Testis (tissue), 3 donors: ENCODE results near the gene WWP2. TPM values are rescaled to one million over a fixed set of nuclear protein-coding genes. Genes with fewer than 3 reads are reported as not detected.

Experiments
- DNase-seq: peaks from one replicate; pipeline ENCODE4 v3.0.0-alpha.2; 2019
- H3K27ac ChIP-seq, 2 donors: fragments of 200-600 bp; sonication (generic); one replicate each; pipeline ENCODE4 v1.5.1; 2019
- H3K27me3 ChIP-seq: fragments of 200-600 bp; sonication (generic); one replicate; pipeline ENCODE4 v1.5.1; 2019
- H3K36me3 ChIP-seq: fragments of 200-600 bp; sonication (generic); one replicate; pipeline ENCODE4 v1.5.1; 2017; ENCODE audit warnings: low read depth; ENCODE audit errors: missing control alignments
- H3K4me1 ChIP-seq: fragments of 200-600 bp; sonication (generic); one replicate; pipeline ENCODE4 v1.5.1; 2019
- H3K4me3 ChIP-seq, 2 donors: fragments of 200-600 bp; sonication (generic); one replicate each; pipeline ENCODE4 v1.5.1; 2017 to 2019
- H3K9me3 ChIP-seq: fragments of 200-600 bp; sonication (generic); one replicate; pipeline ENCODE4 v1.5.1; 2017
- POLR2A ChIP-seq: fragments of 450-650 bp; IDR thresholded peaks from one replicate; pipeline ENCODE4 v1.6.1; 2017; ENCODE audit warnings: antibody characterized with exemption, mild to moderate bottlenecking, moderate library complexity
- WGBS, 2 donors: methylation state at CpG; one replicate each; pipeline ENCODE4 v1.1.5; 2018; 5-methylcytosine and 5-hydroxymethylcytosine counted together
- intact Hi-C: fragments of 100-400 bp; cut with DNase I; formaldehyde crosslinking; loops from one replicate; pipeline ENCODE4 v1.15.1; 2023; ENCODE audit warnings: low total_unique reads
- polyA plus RNA-seq: library from polyadenylated mRNA; stranded (reverse); fragments of 350-450 nt; fragmentation: Illumina TruSeq; extraction: RNeasy Lipid Tissue Mini Kit (QIAGEN cat#74804); gene quantifications from one replicate; pipeline ENCODE4 v1.2.3, GENCODE V29; 2014; ENCODE audit warnings: low read depth, low replicate concordance; ENCODE audit not compliant: insufficient read depth
- total RNA-seq, 2 donors: library from RNA; depleted of rRNA; stranded (reverse); fragments of >200 nt; gene quantifications; one replicate each; pipeline ENCODE4 v1.2.3, GENCODE V29; 2016
- TF ChIP-seq, protein P1 (sequence below), 3 experiments: fragments of 450-650 bp in 2 of 3; fragments of 200-600 bp in 1 of 3; sonication (generic) in 1 of 3; IDR thresholded peaks; one replicate each; pipeline ENCODE4 v1.5.1; 2016 to 2019; ENCODE audit warnings: antibody characterized with exemption in 3 of 3, mild to moderate bottlenecking in 2 of 3, moderate library complexity in 1 of 3

WWP2 gene
- total and polyA plus RNA-seq, 3 donors from 2014 or later: 46.4 to 60.6 (median 57.6) TPM

GRCh38 chr16:69773260-69773947 lies 11.3 kb downstream of the WWP2 start:
- H3K4me1 ChIP-seq: no peaks in the 10 kb centered on the region
- no peaks in the 10 kb centered on the region for H3K9me3 ChIP-seq
- intact Hi-C loops: no loop called here
- TF ChIP-seq, protein P1, sequence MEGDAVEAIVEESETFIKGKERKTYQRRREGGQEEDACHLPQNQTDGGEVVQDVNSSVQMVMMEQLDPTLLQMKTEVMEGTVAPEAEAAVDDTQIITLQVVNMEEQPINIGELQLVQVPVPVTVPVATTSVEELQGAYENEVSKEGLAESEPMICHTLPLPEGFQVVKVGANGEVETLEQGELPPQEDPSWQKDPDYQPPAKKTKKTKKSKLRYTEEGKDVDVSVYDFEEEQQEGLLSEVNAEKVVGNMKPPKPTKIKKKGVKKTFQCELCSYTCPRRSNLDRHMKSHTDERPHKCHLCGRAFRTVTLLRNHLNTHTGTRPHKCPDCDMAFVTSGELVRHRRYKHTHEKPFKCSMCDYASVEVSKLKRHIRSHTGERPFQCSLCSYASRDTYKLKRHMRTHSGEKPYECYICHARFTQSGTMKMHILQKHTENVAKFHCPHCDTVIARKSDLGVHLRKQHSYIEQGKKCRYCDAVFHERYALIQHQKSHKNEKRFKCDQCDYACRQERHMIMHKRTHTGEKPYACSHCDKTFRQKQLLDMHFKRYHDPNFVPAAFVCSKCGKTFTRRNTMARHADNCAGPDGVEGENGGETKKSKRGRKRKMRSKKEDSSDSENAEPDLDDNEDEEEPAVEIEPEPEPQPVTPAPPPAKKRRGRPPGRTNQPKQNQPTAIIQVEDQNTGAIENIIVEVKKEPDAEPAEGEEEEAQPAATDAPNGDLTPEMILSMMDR (IDR thresholded peaks at IDR 0.05): no peak
- TF ChIP-seq POLR2A: no peak
- WGBS, 2 donors: 83 to 89% methylated on average over 6 of the region's 6 CpGs
- H3K4me3 ChIP-seq: no peak overlapping the region
- no peak overlapping the region for H3K27ac ChIP-seq
- no peak for DNase-seq
- H3K27me3 ChIP-seq: no peaks in the 10 kb centered on the region
- H3K36me3 ChIP-seq: no peaks in the 10 kb centered on the region

- Histone ChIP-seq H3K4me1 (no peaks in the 10 kb centered on the region), H3K9me3 (no peaks in the 10 kb centered on the region), H3K4me3 (no peak overlapping the region), H3K36me3 (no peaks in the 10 kb centered on the region), H3K27me3 (no peaks in the 10 kb centered on the region), H3K27ac (no peak overlapping the region)
- intact Hi-C loops: no loop called here
- no peak for DNase-seq
- TF ChIP-seq POLR2A: no peak
- TF ChIP-seq, protein P1 (IDR thresholded peaks at IDR 0.05): no peak
Observed at GRCh38 chr16:69775563-69775962, 13.4 kb downstream of the WWP2 start.

DNA sequence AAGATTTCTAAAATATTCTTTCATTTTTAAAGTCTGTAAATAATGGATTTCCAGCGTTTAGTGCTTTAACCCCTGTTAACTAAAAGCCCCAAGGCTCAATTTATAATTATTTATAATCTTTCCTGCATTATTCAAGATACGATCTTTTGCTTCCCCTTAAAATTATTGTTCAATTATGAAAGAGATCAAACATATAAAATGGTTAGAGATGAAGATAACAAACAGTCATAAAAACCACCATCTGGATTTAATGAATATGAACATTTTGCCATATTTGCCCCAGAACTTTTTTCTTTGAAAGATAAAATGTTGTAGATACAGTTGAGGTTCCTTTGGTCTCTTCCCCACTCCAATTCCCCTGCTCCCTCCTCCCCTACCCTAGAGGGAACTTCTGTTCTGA lies 17.6 kb downstream of the WWP2 start:
- no peak for TF ChIP-seq POLR2A
- TF ChIP-seq, protein P1 (IDR thresholded peaks at IDR 0.05): no peak
- WGBS, 2 donors: 79 to 88% methylated on average over 2 of the region's 2 CpGs

DNA sequence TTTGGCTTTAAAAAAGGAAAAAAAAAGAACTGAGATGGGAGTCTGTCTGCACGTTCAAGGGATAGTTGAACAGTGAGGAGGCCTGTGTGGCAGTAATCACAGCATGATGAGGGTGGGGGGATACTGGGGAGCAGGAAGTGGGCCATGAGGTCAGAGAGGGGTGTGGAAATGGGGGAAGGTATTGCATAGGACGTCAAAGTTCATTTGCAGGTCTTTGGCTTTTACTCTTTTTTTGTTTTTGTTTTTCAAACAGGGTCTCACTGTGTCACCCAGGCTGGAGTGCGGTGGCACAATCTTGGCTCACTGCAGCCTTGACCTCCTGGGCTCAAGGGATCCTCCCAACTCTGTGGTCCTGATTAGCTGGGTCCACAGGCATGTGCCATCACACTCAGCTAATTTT lies 19.0 kb downstream of the WWP2 start:
- Histone ChIP-seq H3K4me1 (no peaks in the 10 kb centered on the region), H3K27ac (no peak overlapping the region), H3K27me3 (no peaks in the 10 kb centered on the region), H3K36me3 (no peaks in the 10 kb centered on the region), H3K4me3 (no peak overlapping the region), H3K9me3 (no peaks in the 10 kb centered on the region)
- 66 to 78% methylated on average over 3 of the region's 3 CpGs for WGBS, 2 donors
- intact Hi-C loops: no loop called here
- TF ChIP-seq POLR2A: no peak
- TF ChIP-seq, protein P1 (IDR thresholded peaks at IDR 0.05): no peak
- DNase-seq: no peak

More for the DNA sequence above, 17.6 kb downstream of the WWP2 start:
- no peak overlapping the region for H3K27ac ChIP-seq
- no peaks in the 10 kb centered on the region for H3K9me3 ChIP-seq
- H3K4me1 ChIP-seq: no peaks in the 10 kb centered on the region
- no peaks in the 10 kb centered on the region for H3K27me3 ChIP-seq
- H3K4me3 ChIP-seq: no peak overlapping the region
- DNase-seq: no peak
- H3K36me3 ChIP-seq: no peaks in the 10 kb centered on the region
- intact Hi-C loops: no loop called here

- H3K9me3 ChIP-seq: no peaks in the 10 kb centered on the region
Observed at GRCh38 chr16:69784586-69784985, 22.5 kb downstream of the WWP2 start.

More at GRCh38 chr16:69784586-69784985, 22.5 kb downstream of the WWP2 start:
- no peaks in the 10 kb centered on the region for H3K36me3 ChIP-seq
- H3K27ac ChIP-seq: no peak overlapping the region
- no peak for DNase-seq
- no peaks in the 10 kb centered on the region for H3K4me1 ChIP-seq
- intact Hi-C loops: no loop called here
- no peak for TF ChIP-seq POLR2A
- TF ChIP-seq, protein P1 (IDR thresholded peaks at IDR 0.05): no peak
- WGBS, 2 donors: 77 to 80% methylated on average over 6 of the region's 6 CpGs
- H3K27me3 ChIP-seq: no peaks in the 10 kb centered on the region
- no peak overlapping the region for H3K4me3 ChIP-seq
